Measurements from ENCODE around the gene SECISBP2L.

SECISBP2L gene

GRCh38 chr15:48946074-48946839 lies 100.0 kb downstream of the SECISBP2L start:
- DNase-seq (ENCODE audit: low read depth) = no peak
- no peak overlapping the region for H3K4me3 ChIP-seq (ENCODE audit: control insufficient read depth, low read depth, low read length)
- no peak for TF ChIP-seq CTCF (IDR thresholded peaks at IDR 0.05; ENCODE audit: control insufficient read depth, insufficient read depth, low read depth, low read length, missing control alignments)

- no peak for DNase-seq (ENCODE audit: low read depth)
- no peak overlapping the region for H3K4me3 ChIP-seq (ENCODE audit: control insufficient read depth, low read depth, low read length)
- no peak for TF ChIP-seq CTCF (IDR thresholded peaks at IDR 0.05; ENCODE audit: control insufficient read depth, insufficient read depth, low read depth, low read length, missing control alignments)
These were observed 100.9 kb downstream of the SECISBP2L start for GRCh38 chr15:48945386-48945785.

GRCh38 chr15:48941904-48942303 lies 104.3 kb downstream of the SECISBP2L start:
- no peak overlapping the region for H3K4me3 ChIP-seq (ENCODE audit: control insufficient read depth, low read depth, low read length)
- no peak for DNase-seq (ENCODE audit: low read depth)
- TF ChIP-seq CTCF (IDR thresholded peaks at IDR 0.05; ENCODE audit: control insufficient read depth, insufficient read depth, low read depth, low read length, missing control alignments) = no peak

- no peak for TF ChIP-seq CTCF (IDR thresholded peaks at IDR 0.05; ENCODE audit: control insufficient read depth, insufficient read depth, low read depth, low read length, missing control alignments)
- DNase-seq (ENCODE audit: low read depth) = peak; percentile 94
These were observed 105.7 kb downstream of the SECISBP2L start for GRCh38 chr15:48940508-48940907.

GRCh38 chr15:48939648-48940047 lies 106.6 kb downstream of the SECISBP2L start:
- DNase-seq (ENCODE audit: low read depth) = peak; percentile 92
- no peak for TF ChIP-seq CTCF (IDR thresholded peaks at IDR 0.05; ENCODE audit: control insufficient read depth, insufficient read depth, low read depth, low read length, missing control alignments)
- no peak overlapping the region for H3K4me3 ChIP-seq (ENCODE audit: control insufficient read depth, low read depth, low read length)

More at GRCh38 chr15:48940508-48940907, 105.7 kb downstream of the SECISBP2L start:
- no peak overlapping the region for H3K4me3 ChIP-seq (ENCODE audit: control insufficient read depth, low read depth, low read length)

All from AG09309 (cell line).